GM15510 (cell line): ENCODE measurements around the gene ANKRD31.

Experiments used
- POLR2A ChIP-seq: IDR thresholded peaks from 3 replicates; pipeline ENCODE4 v1.6.1; 2011; ENCODE audit warnings: borderline replicate concordance; ENCODE audit not compliant: insufficient read length; ENCODE audit errors: extremely low read depth

The ANKRD31 gene

GRCh38 chr5:75168026-75168735 is 68.5 kb downstream of the ANKRD31 start:
- no peak for TF ChIP-seq POLR2A

- TF ChIP-seq POLR2A: no peak
These were observed 69.3 kb downstream of the ANKRD31 start for GRCh38 chr5:75167345-75167744.

GRCh38 chr5:75156585-75156984 is 80.1 kb downstream of the ANKRD31 start:
- no peak for TF ChIP-seq POLR2A

- TF ChIP-seq POLR2A: no peak
These were observed 83.8 kb downstream of the ANKRD31 start for GRCh38 chr5:75152860-75153259.

- TF ChIP-seq POLR2A: no peak
These were observed 88.6 kb downstream of the ANKRD31 start for GRCh38 chr5:75148051-75148450.

GRCh38 chr5:75142566-75143136 is 94.0 kb downstream of the ANKRD31 start:
- TF ChIP-seq POLR2A: no peak

GRCh38 chr5:75140277-75140676 is 96.4 kb downstream of the ANKRD31 start:
- TF ChIP-seq POLR2A: no peak

- no peak for TF ChIP-seq POLR2A
These were observed 98.0 kb downstream of the ANKRD31 start for GRCh38 chr5:75138689-75139088.

GRCh38 chr5:75130818-75131349 is 105.8 kb downstream of the ANKRD31 start:
- TF ChIP-seq POLR2A: no peak

- TF ChIP-seq POLR2A: no peak
These were observed 119.8 kb downstream of the ANKRD31 start for GRCh38 chr5:75116856-75117255.

GRCh38 chr5:75113354-75114113 is 123.1 kb downstream of the ANKRD31 start:
- no peak for TF ChIP-seq POLR2A

GRCh38 chr5:75108931-75109596 is 127.6 kb downstream of the ANKRD31 start:
- TF ChIP-seq POLR2A: no peak

- TF ChIP-seq POLR2A: no peak
These were observed 128.2 kb downstream of the ANKRD31 start for GRCh38 chr5:75108515-75108914.

GRCh38 chr5:75091597-75091996 is 145.1 kb downstream of the ANKRD31 start:
- no peak for TF ChIP-seq POLR2A

- no peak for TF ChIP-seq POLR2A
These were observed 147.0 kb downstream of the ANKRD31 start for GRCh38 chr5:75089662-75090061.

- TF ChIP-seq POLR2A: no peak
These were observed 147.5 kb downstream of the ANKRD31 start for GRCh38 chr5:75089137-75089536.

- no peak for TF ChIP-seq POLR2A
These were observed 148.0 kb downstream of the ANKRD31 start for GRCh38 chr5:75088648-75089047.
